ENCODE measurements around the gene TRAPPC3L.
A peak's percentile ranks its signal among the peaks of the same experiment; 100 is the strongest.

The TRAPPC3L gene

GRCh38 chr6:116572162-116572561 lies 26.7 kb upstream of the TRAPPC3L start:
- Histone ChIP-seq H4K20me1 (ENCODE audit: control insufficient read depth, insufficient read depth, low read depth, low read length) (peaks cover 7% of the 10 kb centered on the region), H3K79me2 (ENCODE audit: control insufficient read depth, low read length) (peaks cover 74% of the 10 kb centered on the region), H3K9me2 (replicated peaks; ENCODE audit: control insufficient read depth, low read length) (no peaks in the 10 kb centered on the region), H3K27ac (ENCODE audit: low read depth, low read length) (peak overlapping the region; percentile 58; the same call in 1 of the 2 replicates), H3K36me3 (ENCODE audit: control insufficient read depth, low read length) (peaks cover 47% of the 10 kb centered on the region), H3K4me1 (ENCODE audit: control insufficient read depth, low read length) (peaks cover 35% of the 10 kb centered on the region), H3F3A (ENCODE audit: control insufficient read depth, insufficient read depth) (no peaks in the 10 kb centered on the region; the same call in 1 of the 2 replicates), H3K4me2 (ENCODE audit: low read length) (peak overlapping the region; percentile 86), H3K4me3 (ENCODE audit: low read length) (peak overlapping the region; percentile 96), H3K27me3 (ENCODE audit: control insufficient read depth, low read length) (no peaks in the 10 kb centered on the region), H3K9me3 (ENCODE audit: control insufficient read depth, insufficient read depth, low read length) (no peaks in the 10 kb centered on the region)
- TF ChIP-seq EZH2phosphoT487 (IDR thresholded peaks at IDR 0.05; ENCODE audit: borderline replicate concordance, low read length) (no peak), CTCF (IDR thresholded peaks at IDR 0.05; ENCODE audit: low read depth, low read length, poor library complexity, severe bottlenecking) (no peak)

DNA sequence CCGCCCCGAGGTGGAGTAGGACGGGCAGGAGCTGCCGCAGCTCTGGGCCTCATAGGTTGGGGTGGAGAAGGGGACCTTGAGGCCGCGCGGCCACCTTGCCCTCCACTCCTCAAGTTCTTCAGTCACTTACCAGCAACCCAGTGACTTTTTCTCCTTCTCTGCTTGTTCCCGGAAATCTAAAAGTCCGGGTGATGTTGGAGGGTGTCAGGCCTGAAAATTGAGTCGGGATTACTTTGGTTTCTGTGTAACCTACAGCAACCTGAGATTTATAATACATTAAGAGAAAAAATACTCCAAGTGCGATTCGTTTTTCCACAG lies 26.2 kb upstream of the TRAPPC3L start:
- Histone ChIP-seq H3K27me3 (ENCODE audit: control insufficient read depth, low read length) (peaks cover under 1% of the 10 kb centered on the region; the same call in 1 of the 2 replicates), H3K4me2 (ENCODE audit: low read length) (peak overlapping the region; percentile 86), H3K27ac (ENCODE audit: low read depth, low read length) (peak overlapping the region; percentile 58), H3K9me2 (replicated peaks; ENCODE audit: control insufficient read depth, low read length) (no peaks in the 10 kb centered on the region), H4K20me1 (ENCODE audit: control insufficient read depth, insufficient read depth, low read depth, low read length) (peaks cover 7% of the 10 kb centered on the region), H3K4me1 (ENCODE audit: control insufficient read depth, low read length) (peaks cover 35% of the 10 kb centered on the region), H3F3A (ENCODE audit: control insufficient read depth, insufficient read depth) (no peaks in the 10 kb centered on the region; the same call in 1 of the 2 replicates), H3K4me3 (ENCODE audit: low read length) (peak overlapping the region; percentile 96), H3K9me3 (ENCODE audit: control insufficient read depth, insufficient read depth, low read length) (no peaks in the 10 kb centered on the region), H3K79me2 (ENCODE audit: control insufficient read depth, low read length) (peaks cover 69% of the 10 kb centered on the region), H3K36me3 (ENCODE audit: control insufficient read depth, low read length) (peaks cover 42% of the 10 kb centered on the region)
- TF ChIP-seq EZH2phosphoT487 (IDR thresholded peaks at IDR 0.05; ENCODE audit: borderline replicate concordance, low read length) = no peak
- TF ChIP-seq CTCF (IDR thresholded peaks at IDR 0.05; ENCODE audit: low read depth, low read length, poor library complexity, severe bottlenecking) = no peak

GRCh38 chr6:116570856-116571682 lies 25.6 kb upstream of the TRAPPC3L start, which contains the start of gene RWDD1:
Gene RWDD1, plus strand, starts transcription at chr6:116571504. Its CDS starts 79 bp downstream, at chr6:116571583.
- peak within 1 kb of the TSS; percentile 86 for H3K4me2 ChIP-seq (ENCODE audit: low read length)
- peaks cover 63% of the 10 kb centered on the region for H3K79me2 ChIP-seq (ENCODE audit: control insufficient read depth, low read length)
- peaks cover 35% of the 10 kb centered on the region for H3K4me1 ChIP-seq (ENCODE audit: control insufficient read depth, low read length)
- no peak for TF ChIP-seq EZH2phosphoT487 (IDR thresholded peaks at IDR 0.05; ENCODE audit: borderline replicate concordance, low read length)
- TF ChIP-seq CTCF (IDR thresholded peaks at IDR 0.05; ENCODE audit: low read depth, low read length, poor library complexity, severe bottlenecking) = no peak
- H3F3A ChIP-seq (ENCODE audit: control insufficient read depth, insufficient read depth) = no peaks in the 10 kb centered on the region; the same call in 1 of the 2 replicates
- H4K20me1 ChIP-seq (ENCODE audit: control insufficient read depth, insufficient read depth, low read depth, low read length) = peaks cover 7% of the 10 kb centered on the region
- no peaks in the 10 kb centered on the region for H3K9me3 ChIP-seq (ENCODE audit: control insufficient read depth, insufficient read depth, low read length)
- peak within 1 kb of the TSS; percentile 96 for H3K4me3 ChIP-seq (ENCODE audit: low read length)
- H3K27ac ChIP-seq (ENCODE audit: low read depth, low read length) = peak within 1 kb of the TSS; percentile 58
- peaks cover 4% of the 10 kb centered on the region; the same call in 1 of the 2 replicates for H3K27me3 ChIP-seq (ENCODE audit: control insufficient read depth, low read length)
- H3K36me3 ChIP-seq (ENCODE audit: control insufficient read depth, low read length) = peaks cover 36% of the 10 kb centered on the region
- H3K9me2 ChIP-seq (replicated peaks; ENCODE audit: control insufficient read depth, low read length) = no peaks in the 10 kb centered on the region

Data from DOHH2 (cell line).